Psoas muscle (tissue), 8 donors: ENCODE results near the gene ZNF521. TPM values are rescaled to one million over a fixed set of nuclear protein-coding genes. Genes with fewer than 3 reads are reported as not detected.

Experiments
- ATAC-seq, 4 donors: fragments of 200-7000 bp; cut with Tn5 transposase; one replicate each; pipeline ENCODE4 v1.9.1; 2020; ENCODE audit warnings: moderate library complexity in 3 of 4, mild to moderate bottlenecking in 2 of 4
- DNase-seq, 2 donors: peaks; one replicate each; pipeline ENCODE4 v3.0.0-alpha.2; 2020
- H3K27ac ChIP-seq: fragments of 200-600 bp; one replicate; pipeline ENCODE4 v1.8.0; 2022
- H3K27me3 ChIP-seq, 3 donors: fragments of 200-600 bp in 1 of 3; one replicate each; pipeline versions ENCODE4 v1.6.1 to v1.8.0; 2013 to 2022; ENCODE audit warnings: low read length in 2 of 3, mild to moderate bottlenecking in 2 of 3, moderate library complexity in 1 of 3; ENCODE audit not compliant: insufficient read depth in 3 of 3
- H3K36me3 ChIP-seq, 2 donors: fragments of 200-600 bp in 1 of 2; one replicate each; pipeline versions ENCODE4 v1.6.1 to v1.8.0; 2013 to 2022; ENCODE audit warnings: low read depth in 1 of 2, mild to moderate bottlenecking in 1 of 2, moderate library complexity in 1 of 2; ENCODE audit not compliant: insufficient read depth in 1 of 2
- H3K4me1 ChIP-seq: fragments of 200-600 bp; one replicate; pipeline ENCODE4 v1.8.0; 2022
- H3K4me3 ChIP-seq: fragments of 200-600 bp; one replicate; pipeline ENCODE4 v1.8.0; 2022; ENCODE audit warnings: mild to moderate bottlenecking
- H3K9me3 ChIP-seq: fragments of 200-600 bp; one replicate; pipeline ENCODE4 v1.8.0; 2022
- CTCF ChIP-seq: fragments of 200-600 bp; IDR thresholded peaks from one replicate; pipeline ENCODE4 v1.8.0; 2022; ENCODE audit warnings: antibody characterized with exemption
- WGBS, 3 donors: extraction: QIAGEN DNeasy Blood & Tissue Kit; methylation state at CpG; one replicate each; pipeline versions ENCODE4 v1.1.6 to v1.1.7; 2013; 5-methylcytosine and 5-hydroxymethylcytosine counted together
- intact Hi-C, 2 donors: fragments of 100-400 bp; cut with DNase I; formaldehyde crosslinking; loops; one replicate each; pipeline versions ENCODE4 v1.11.0 to v1.14.2; 2022
- polyA plus RNA-seq, 3 donors: library from polyadenylated mRNA; stranded (reverse); fragments of 200-250 nt; gene quantifications; one replicate each; pipeline ENCODE4 v1.2.3, GENCODE V29; 2013
- total RNA-seq, 4 donors: library from RNA; stranded (reverse); fragmentation: NEBNext Ultra II Directional in 2 of 4; extraction: Animal tissue kit (Norgen Biotek cat#: 25700) in 2 of 4; gene quantifications; one replicate each; pipeline versions ENCODE4 v1.2.1 to v1.2.4, GENCODE V29; 2021 to 2023
- donor health status: healthy with polysubstance abuse.
- donor health status: DM: no; HTN: no; CAD: no; lungs with moderate emphysema.
- donor health status: Bipolar disorder and iron deficiency.
- donor health status: healthy.
- donor health status: DM: yes; HTN: yes; CAD: no.
- donor health status: DM: no; HTN: no; CAD: no.
- donor health status: DM: no; HTN: no; CAD: no.
- donor health status: DM: yes; HTN: yes; CAD: no.

ZNF521 gene
- total and polyA plus RNA-seq, 7 donors: 1.8 to 13.2 (median 4.2) TPM

DNA sequence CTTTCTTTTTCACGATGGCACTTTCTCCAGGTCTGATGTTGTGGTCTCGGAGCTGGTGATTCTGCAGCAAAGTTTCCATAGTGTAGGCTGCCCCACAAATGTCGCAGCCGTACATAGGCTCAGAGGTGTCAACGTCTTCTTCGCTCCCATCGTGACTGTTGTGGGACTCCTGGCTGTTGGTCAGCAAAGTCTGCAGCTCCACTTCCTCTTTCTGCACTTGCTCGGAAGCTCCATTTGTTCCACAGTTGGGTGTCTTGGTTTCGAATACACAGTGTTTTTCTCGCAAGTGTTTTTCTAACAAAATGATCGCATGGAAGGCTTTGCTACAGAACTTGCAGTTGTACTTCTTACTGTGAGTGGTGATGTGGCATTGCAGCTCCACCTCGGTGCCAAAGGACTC is 126.8 kb downstream of the ZNF521 start:
- DNase-seq (no peak), ATAC-seq (no peak)
- intact Hi-C loops: no loop called here
- TF ChIP-seq CTCF: no peak
- H3K9me3 ChIP-seq: no peaks in the 10 kb centered on the region
- H3K4me3 ChIP-seq: no peak overlapping the region
- H3K36me3 ChIP-seq: peaks cover 4 to 11% of the 10 kb centered on the region in 2 donors
- H3K4me1 ChIP-seq: peaks cover 16% of the 10 kb centered on the region
- no peaks in the 10 kb centered on the region for H3K27me3 ChIP-seq
- no peak overlapping the region for H3K27ac ChIP-seq
- 89 to 94% (median 93%) methylated on average over 12 of the region's 12 CpGs for WGBS, 3 donors

DNA sequence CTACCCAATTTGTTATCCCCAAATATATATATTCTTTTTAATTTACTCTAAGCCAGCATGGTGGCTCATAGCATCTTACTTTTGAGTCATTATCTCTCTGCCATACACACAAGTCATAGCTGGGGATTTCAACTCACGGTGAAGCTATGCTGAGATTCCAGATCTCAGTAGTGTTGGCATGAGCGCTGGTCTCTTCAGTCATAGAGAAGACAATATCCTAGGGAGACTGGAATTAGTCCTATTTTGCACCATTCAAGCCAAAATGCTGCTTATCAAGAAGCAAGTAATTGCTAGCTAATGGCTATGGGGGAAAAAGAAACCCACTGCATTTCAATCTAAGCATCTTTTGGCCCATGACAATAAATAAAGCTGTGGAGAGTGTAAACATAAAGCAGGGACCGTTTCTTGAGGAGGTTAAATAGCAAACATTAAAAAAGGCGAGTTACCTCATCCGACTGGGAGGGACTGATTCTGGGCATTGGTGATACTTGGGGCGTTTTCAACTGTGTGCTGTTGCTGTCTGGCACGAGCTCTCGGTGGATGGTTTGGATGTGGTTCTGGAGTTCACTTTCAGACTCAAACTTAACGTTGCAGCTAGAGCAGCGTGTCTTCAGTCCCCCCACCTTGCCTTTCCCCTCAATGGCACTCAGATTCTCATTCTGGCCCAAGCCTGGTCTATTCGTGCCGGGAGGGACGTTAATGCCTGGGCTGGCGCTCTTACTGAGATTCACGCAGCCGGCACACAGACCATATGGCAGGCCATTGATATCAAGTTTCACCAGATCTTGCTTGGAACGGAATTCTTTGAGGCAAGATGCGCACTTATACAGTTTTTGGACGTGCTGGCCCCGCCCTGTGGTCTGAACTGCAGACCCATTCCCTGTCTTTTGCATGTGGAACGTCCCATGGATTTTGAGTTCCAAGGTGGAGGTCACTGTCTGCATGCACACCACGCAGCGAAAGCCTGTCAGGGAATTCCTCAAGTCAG is 127.8 kb downstream of the ZNF521 start:
- Histone ChIP-seq H3K27me3 (no peaks in the 10 kb centered on the region), H3K36me3 (peaks cover 5 to 11% of the 10 kb centered on the region in 2 donors), H3K4me1 (peaks cover 10% of the 10 kb centered on the region), H3K4me3 (peak overlapping the region; percentile 40), H3K9me3 (no peaks in the 10 kb centered on the region), H3K27ac (peak overlapping the region; percentile 77)
- ATAC-seq: peak in 3 of 4 donors; percentile 39 to 87 (median 75)
- DNase-seq: peak in 1 of 2 donors; percentile 16
- 51 to 68% (median 54%) methylated on average over 23 of the region's 23 CpGs for WGBS, 3 donors
- no peak for TF ChIP-seq CTCF
- intact Hi-C loops: loop anchor here in 1 of 2 donors (1.0 kb wide), 1 partner anchor 28 kb away; no protein-coding TSS in a partner anchor

GRCh38 chr18:25223211-25223610 is 128.8 kb downstream of the ZNF521 start:
- ATAC-seq (peak in 1 of 4 donors; percentile 52), DNase-seq (peak in 1 of 2 donors; percentile 53)
- Histone ChIP-seq H3K27ac (peak overlapping the region; percentile 77), H3K9me3 (no peaks in the 10 kb centered on the region), H3K4me3 (no peak overlapping the region), H3K27me3 (no peaks in the 10 kb centered on the region), H3K4me1 (peaks cover 10% of the 10 kb centered on the region), H3K36me3 (peaks cover 7 to 11% of the 10 kb centered on the region in 2 donors)
- intact Hi-C loops: no loop called here
- 70 to 91% (median 87%) methylated on average over 2 of the region's 2 CpGs for whole genome bisulfite sequencing, 3 donors
- no peak for TF ChIP-seq CTCF

DNA sequence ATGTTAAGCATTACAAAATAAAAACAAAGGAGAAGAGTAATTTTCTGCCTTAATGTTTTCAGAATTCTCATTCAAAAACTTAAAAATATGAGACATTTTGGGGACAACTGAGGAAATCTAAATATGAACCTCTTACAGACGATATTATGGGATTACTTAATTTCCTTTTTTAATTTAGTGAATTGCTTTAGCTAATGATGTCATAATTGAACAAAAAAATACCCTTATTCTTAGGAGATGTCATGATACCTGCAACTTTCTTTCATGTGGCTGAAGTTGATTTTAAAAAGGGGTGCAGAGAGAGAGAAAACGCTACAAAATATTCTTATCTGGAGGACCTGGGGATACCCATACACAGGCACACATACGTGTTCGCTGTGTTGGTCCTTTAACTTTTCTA is 129.3 kb downstream of the ZNF521 start:
- no peak for ATAC-seq
- intact Hi-C loops: no loop called here
- no peak for TF ChIP-seq CTCF
- no peak overlapping the region for H3K27ac ChIP-seq
- H3K27me3 ChIP-seq: no peaks in the 10 kb centered on the region
- no peak for DNase-seq
- peaks cover 7 to 11% of the 10 kb centered on the region in 2 donors for H3K36me3 ChIP-seq
- peaks cover 10% of the 10 kb centered on the region for H3K4me1 ChIP-seq
- no peak overlapping the region for H3K4me3 ChIP-seq
- WGBS, 3 donors: 90% methylated on average over 4 of the region's 4 CpGs
- no peaks in the 10 kb centered on the region for H3K9me3 ChIP-seq
